GM21529 (cell line): Measurements from ENCODE around the gene RBM12.

ENCODE experiments used
- ATAC-seq: cut with Tn5 transposase; IDR thresholded peaks from one replicate; pipeline ENCODE4 v1.9.1; 2021; ENCODE audit not compliant: unreplicated experiment

The RBM12 gene

GRCh38 chr20:35626386-35627001 lies 38.2 kb downstream of the RBM12 start:
- ATAC-seq, result no peak

- no peak for ATAC-seq
These were observed 38.9 kb downstream of the RBM12 start for GRCh38 chr20:35625584-35626385.

- ATAC-seq, result no peak
These were observed 43.1 kb downstream of the RBM12 start for GRCh38 chr20:35621560-35621946.

- no peak for ATAC-seq
These were observed 43.7 kb downstream of the RBM12 start for GRCh38 chr20:35620818-35621559.

GRCh38 chr20:35619196-35620095 lies 45.3 kb downstream of the RBM12 start:
- ATAC-seq, result peak; percentile 34

- no peak for ATAC-seq
These were observed 46.2 kb downstream of the RBM12 start for GRCh38 chr20:35618263-35619131.

DNA sequence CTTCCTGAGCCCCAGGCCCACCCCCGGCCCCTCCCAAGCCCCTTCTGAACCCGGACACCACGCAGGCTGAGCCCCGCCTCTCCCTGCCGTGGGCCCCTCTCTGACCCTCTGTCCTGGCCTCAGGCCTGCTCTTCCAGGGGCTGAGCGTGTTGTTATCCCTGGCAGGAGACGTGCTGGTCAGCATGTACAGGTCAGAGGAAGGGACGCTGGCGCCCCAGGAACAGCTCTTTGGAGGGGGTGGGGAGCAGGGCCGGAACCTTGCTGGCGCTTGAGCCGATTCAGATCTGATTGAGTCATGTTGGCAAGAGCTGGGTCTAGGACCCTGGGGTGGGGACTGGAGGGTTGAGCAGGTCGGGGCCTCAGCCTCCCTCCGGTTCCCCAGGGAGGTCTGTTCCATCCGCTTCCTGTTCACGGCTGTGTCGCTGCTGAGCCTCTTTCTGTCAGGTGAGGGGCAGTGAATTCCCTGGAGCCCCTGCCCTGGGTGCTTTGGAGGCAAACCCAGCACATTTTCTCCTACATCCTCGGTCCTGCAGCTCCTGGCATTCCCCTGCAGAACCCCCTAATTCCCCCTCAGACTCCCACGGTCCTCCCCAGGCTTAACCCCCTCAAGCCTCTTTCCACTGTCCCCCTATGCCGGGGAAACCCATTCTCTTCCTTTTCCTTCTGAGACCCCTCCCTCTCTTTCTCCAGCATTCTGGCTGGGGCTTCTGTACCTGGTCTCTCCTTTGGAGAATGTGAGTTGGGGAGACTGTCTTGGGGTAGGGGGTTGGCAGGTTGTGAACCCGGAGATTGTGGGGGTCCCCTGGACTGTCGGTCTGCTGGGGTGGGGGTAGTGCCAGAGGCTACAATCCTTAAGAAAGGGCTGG lies 47.1 kb downstream of the RBM12 start:
- no peak for ATAC-seq

DNA sequence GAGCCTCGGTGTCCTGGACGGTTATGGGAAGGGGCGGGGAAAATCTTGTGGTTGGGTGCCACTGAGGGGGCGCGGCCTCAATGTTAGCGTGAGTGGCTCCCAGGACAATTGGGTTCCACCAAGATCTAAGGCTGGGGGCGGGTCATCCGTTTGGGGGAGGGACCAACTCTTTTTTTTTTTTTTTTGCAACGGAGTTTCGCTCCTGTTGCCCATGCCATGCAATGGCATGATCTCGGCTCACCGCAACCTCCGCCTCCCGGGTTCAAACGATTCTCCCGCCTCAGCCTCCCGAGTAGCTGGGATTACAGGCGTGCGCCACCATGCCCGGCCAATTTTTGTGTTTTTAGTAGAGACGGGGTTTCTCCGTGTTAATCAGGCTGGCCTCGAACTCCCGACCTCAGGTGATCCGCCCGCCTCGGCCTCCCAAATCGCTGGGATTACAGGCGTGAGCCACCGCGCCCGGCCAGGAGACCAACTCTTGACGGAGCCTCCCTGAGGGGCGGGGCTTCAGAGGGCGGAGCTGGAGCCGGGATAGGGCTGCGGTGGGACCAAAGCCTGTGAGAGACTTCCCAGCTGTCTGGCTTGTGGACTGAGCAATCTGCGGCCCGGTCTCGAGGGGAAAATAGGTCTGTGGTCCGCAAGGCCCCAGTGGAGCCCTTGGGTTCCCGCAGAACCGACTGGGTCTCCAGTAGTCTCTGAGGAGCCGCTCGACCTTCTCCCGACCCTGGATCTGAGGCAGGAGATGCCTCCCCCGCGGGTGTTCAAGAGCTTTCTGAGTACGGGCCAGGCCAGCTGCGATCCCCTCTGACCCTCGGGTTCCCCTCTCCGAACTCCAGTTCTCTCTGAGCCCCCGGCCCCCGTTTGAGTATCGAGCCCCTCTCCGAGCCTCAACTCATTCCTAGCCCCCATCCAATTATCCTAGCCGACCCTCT lies 48.0 kb downstream of the RBM12 start:
- ATAC-seq, result no peak

DNA sequence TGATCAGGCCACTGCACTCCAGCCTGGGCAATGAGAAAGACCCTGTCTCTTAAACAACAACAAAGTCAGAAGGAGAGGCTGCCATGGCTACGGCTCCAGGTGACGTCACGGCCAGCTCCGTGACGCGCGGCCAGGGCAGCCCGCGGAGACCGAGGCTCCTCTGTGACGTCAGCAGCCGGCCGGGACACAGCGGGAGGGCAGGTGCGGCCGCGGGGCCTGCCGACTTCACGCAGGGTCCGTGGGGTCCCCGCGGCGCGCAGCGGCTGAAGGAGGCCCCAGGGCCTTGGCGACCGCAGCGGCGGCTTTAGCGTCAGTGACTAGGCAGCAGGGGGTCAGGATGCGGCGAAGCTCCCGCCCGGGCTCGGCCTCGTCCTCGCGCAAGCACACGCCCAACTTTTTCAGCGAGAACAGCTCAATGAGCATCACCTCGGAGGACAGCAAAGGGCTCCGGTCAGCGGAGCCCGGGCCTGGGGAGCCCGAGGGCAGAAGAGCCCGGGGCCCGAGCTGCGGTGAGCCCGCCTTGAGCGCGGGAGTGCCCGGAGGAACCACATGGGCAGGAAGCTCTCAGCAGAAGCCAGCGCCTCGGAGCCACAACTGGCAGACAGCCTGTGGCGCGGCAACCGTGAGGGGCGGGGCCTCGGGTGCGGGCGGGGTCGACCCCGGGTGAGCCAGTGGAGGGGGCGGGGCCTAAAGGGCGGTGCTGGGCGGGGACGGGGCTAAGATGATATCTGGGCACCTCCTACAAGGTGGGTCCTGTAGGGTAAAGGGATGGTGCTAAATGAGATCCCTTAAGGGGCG lies 48.8 kb downstream of the RBM12 start, which contains the start of gene SPAG4:
Gene SPAG4, plus strand, starts transcription at position 163 of the 798 bp plus-strand sequence. Its CDS starts 175 bp downstream, at position 338.
- ATAC-seq, result peak; percentile 76

- ATAC-seq, result peak; percentile 42
These were observed 53.2 kb downstream of the RBM12 start for GRCh38 chr20:35611482-35611881.

DNA sequence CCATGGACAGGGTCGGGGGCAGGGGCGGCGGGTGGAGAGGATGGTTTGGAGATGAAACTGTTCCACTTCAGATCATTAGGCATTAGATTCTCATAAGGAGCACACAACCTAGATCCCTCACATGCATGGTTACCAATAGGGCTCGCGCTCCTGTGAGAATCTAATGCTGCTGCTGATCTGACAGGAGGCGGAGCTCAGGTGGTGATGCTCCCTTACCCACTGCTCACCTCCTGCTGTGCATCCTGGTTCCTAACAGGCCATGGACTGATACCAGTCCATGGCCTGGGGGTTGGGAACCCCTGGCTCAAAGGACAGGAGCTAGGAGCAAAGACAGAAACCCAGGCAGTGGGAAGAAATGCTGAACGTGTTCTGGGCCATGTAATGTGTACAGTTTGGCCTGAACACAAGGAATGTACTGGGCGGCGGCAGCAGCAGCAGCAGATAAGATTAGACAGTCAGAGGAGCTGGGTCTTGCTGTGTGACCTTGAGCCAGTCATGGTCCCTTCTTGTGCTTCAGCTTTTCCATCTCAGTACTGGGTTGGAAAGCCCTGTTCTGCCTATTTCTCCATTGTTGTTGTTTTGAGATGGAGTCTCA lies 53.8 kb downstream of the RBM12 start:
- ATAC-seq, result no peak

DNA sequence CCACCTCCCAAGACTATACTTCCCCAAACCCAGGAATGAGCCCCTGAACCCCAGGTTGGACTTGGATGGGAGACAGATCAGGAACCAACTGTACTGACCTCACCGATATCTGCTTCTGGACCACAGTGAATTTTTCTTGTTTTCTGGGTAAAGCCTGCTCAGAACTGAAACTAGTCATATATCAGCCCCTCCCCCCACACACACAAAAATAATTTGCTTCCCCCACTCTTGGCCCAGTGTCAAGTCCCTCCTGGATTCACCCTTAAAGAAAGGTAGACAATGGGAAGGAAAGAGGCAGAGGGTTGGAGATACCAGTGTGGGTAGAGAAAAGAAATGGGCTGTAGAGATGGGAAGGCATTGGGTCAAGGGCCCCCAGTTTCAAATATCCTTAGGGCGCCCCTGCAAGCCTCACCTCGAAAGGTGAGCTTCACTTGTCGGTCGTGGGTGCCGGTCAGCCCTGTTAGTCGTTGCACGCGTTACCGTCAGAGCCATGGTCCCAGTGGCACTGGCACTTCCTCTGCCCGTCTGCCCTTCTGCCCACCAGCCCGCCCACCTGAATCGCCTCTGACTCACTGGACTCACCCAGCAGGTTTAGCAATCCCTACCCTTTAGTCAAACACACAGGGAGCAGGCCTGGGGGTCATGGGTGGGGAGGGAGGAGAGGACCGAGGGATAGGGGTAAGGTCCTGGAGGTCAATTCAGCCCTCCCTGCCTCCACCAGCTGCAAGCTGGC lies 57.5 kb downstream of the RBM12 start:
- no peak for ATAC-seq

DNA sequence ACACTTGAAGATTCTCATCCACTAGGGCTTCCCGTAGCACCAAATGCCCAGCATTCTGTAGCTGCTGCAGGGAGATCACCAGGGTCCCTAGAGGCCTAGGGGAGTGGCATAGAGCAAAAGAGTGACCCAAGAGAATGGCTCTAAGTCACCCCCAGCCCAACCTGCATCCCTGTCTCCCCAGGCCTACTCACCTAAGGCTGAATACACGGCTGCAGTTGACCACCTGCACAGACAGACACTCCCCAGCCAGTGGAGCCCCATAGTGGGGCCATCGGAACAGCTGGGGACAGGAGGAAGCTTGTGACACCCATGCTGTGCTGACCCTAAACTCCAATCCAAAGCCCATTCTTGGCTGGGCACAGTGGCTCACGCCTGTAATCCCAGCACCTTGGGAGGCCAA lies 58.6 kb downstream of the RBM12 start:
- ATAC-seq, result no peak

DNA sequence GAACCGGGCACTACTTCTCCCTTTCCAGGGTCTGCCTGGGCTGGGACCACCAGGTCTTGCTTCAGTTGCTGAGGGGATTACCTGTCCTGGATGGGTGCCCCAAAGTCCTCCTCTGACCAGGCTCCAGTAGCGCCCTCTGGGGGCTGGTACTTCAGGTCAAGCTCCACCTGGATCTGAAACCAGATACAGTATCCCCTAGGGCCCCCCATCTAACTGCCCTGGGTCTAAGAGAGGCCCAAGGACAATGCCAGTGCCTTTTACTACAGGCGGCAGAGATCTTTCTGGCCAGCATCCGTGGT lies 60.3 kb downstream of the RBM12 start:
- no peak for ATAC-seq

GRCh38 chr20:35603695-35604448 lies 60.8 kb downstream of the RBM12 start:
- no peak for ATAC-seq
